NCI-H1436 (cell line): ENCODE data around the gene KISS1.
"Not testable (repeated sequence)": the region's sequence is repeated elsewhere in the genome, so short reads cannot be mapped to it uniquely, and the experiment has no call there.

Experiments
- DNase-seq: peaks from one replicate; lab custom pipeline; 2025; lab: John Stamatoyannopoulos, UW

The KISS1 gene, protein sequence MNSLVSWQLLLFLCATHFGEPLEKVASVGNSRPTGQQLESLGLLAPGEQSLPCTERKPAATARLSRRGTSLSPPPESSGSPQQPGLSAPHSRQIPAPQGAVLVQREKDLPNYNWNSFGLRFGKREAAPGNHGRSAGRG

DNA sequence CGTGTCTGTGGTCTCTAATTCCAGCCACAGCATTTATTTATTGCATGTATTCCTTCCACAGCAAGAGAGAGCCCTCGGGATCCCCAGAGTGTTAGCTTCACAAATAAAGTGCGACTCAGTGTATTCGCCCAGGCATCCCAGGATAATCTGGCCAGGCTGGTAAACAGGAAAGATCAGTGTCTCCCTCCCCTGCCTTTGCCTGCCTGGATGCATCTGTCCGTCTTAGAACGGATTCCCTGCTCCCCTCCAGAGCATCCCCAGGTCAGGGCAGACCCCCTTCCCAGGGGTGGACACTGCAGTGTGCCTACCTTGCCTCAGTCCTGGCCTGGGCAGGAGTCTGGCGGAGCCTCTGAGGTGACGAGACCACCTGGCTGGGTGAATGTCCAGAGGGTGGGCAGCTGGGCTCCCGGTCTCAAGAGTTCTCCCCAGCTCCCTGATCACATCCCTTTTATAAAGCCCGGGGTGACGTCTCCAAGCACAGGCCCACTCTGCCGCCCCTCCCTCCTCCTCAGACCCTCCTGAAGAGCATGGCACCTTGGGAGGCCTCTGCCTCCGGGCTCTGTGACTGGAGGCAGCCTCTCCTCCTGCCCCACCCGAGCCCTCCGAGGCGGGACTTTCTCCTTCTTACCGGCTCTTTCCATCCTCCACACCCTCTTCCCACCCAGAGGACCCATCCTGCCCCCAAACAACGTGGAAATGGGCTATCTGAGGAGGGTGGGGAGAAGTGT, at the start of gene KISS1:
TSS of gene KISS1 (minus strand) at position 424 of the 728 bp plus-strand sequence. CDS start 3,615 bp downstream, outside the sequence.
- no peak for DNase-seq

DNA sequence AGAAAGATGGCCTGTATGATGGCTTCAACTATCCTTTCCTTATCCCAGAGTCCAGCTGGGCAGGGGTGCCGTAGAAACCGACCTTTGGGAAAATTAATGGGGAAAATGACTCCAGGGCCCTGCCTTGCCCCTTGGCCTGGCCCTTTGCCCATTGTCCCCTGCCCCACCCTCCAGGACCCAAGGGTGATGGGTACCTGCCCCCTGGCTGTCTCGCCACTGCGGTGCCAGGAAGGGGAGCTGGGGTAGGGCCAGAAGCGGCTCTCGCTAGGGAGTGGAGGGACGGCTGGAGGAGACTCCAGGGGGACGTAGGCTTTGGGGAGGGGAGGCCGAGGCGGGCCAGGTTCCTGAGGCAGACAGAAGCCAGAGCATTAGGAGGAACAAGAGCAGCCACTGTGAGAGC, 46.6 kb upstream of the KISS1 start:
- DNase-seq = no peak

DNA sequence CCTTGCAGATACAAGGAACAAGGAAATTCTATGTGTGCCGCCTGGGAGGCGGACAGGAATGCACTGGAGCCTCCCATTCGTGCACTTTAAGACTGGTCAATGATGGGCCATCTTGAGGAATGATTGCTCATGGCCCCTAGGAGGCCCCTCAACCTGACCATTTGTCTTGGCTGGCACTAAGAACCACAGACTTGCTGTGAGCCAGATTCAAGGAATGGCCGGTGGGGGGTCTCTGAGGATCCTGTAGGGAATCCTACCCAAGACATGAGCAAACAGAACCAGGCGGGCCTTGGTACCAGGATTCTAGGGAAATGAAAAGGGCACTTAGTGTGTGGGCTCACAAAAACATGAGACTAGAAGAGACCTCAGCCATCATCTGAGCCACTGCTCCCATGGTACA, 45.6 kb upstream of the KISS1 start:
- no peak for DNase-seq

DNA sequence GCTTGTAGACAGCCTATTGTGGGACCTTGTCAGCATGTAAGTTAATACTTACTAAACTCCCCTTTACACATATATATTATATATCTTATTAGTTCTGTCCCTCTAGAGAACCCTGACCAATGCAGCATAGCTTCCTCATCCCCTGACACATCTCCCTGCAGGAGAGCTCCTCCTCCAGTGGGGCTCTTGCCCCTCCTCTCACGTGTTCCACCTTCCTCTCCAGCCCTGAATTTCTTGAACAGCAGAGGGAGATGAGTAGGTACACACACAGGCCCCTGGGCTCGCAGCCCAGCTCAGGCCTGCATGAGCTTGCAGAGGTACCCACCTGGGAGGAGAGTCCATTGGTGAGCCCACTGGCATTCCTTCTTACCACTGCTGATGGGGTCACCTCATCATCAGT, 44.8 kb upstream of the KISS1 start:
- no peak for DNase-seq

DNA sequence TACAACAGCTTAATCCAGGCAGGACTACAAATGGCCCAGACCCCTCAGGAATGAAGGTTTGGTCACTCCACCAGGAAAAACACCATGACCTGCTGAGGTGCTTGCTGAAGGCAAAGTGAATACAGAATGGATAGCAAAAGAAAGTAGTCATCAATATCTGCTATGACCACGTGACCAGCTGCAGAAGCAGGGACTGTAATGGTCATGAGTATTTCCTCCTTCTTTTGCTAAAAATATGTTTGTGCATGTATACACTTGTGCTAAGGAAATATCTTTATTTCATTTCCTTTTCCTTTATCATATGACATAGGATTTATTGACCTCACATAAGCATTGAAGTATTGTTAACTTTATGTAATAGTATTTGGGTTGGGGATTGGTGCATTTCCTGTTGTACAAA, 43.9 kb upstream of the KISS1 start:
- DNase-seq = no peak

DNA sequence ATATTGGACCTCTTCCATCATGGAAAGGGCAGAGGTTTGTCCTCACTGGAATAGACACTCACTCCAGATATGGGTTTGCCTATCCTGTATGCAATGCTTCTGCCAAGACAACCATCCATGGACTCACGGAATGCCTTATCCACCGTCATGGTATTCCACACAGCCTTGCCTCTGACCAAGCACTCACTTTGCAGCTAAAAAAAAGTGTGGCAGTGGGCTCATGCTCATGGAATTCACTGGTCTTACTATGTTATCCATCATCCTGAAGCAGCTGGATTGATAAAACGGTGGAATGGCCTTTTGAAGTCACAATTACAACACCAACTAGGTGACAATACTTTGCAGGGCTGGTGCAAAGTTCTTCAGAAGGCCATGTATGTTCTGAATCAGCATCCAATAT, 43.1 kb upstream of the KISS1 start:
- not testable (repeated sequence) for DNase-seq

DNA sequence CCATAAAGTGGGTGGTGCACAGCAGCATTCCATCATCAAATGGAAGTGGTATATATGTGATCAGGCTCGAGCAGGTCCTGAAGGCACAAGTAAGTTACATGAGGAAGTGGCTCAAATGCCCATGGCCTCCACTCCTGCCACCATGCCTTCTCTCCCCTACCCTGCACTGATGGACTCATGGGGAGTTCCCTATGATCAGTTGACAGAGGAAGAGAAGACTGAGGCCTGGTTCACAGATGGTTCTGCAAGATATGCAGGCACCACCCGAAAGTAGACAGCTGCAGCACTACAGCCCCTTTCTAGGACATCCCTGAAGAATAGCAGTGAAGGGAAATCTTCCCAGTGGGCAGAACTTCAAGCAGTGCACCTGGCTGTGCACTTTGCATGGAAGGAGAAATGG, 42.2 kb upstream of the KISS1 start:
- not testable (repeated sequence) for DNase-seq

DNA sequence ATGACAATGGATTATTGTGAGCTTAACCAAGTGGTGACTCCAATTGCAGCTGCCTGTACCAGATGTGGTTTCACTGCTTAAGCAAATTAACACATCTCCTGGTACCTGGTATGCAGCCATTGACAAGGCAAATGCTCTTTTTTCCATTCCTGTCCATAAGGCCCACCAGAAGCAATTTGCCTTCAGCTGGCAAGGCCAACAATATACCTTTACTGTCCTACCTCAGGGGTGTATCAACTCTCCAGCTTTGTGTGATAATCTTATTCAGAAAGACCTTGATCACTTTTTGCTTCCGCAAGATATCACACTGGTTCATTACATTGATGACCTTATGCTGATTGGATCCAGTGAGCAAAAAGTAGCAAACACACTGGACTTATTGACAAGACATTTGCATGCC, 41.2 kb upstream of the KISS1 start:
- not testable (repeated sequence) for DNase-seq

DNA sequence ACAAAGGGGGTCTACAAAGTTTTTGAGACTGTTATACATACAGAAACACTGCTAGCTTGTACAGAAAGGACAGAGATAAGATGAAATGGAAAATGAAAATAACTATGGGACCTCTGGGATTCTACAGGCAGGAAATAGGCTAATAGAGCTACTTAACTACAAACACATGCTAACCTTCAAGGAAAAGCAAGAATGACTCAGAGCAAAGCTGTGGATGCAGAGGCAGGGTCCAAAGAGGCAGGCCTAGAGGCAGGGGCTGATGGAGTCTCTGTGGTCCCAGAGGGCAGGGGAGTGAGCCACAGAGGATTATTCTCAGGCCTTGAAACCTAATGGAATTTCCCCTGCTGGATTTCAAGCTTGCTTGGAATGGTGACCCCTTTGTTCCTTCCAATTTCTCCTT, 36.2 kb upstream of the KISS1 start:
- DNase-seq = no peak

DNA sequence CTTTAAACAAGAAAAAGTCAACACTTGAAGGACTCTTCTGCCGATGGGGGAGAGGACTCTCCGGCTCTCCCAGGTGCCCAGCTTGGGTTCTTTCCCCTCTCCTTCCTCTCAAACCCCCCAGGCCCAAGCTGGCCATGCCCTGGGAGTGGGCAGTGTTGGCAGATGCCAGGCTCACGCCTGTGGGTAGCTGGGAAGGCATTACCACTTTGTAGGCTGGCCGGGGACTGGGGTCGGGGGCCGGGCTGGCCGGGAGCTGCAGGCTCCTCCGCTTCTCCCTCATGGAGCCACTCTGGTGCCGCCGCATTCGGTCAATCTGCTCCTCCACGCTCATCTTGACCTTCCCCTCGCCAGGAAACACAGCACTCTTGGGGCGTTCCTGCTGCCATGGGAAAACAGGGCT, 33.9 kb upstream of the KISS1 start:
- no peak for DNase-seq

DNA sequence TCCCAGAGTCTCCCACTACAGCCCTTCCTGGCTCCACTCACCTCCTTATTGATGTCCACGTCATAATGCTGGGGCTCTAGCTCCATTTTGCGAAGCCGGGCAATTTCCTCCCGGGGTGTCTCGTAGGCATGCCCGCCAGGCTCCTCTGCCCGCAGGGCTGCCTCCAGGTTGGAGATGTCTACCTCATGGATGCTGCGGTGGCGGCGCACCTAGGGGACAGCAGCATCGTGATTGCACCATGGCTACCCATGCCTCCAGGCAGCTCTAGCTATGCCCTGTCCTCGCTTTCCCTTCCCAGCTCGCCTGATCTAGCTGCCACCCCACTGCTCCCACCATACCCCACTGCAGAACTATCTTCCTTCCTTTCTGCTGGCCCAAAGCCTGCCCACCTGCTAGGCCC, 32.6 kb upstream of the KISS1 start:
- DNase-seq = no peak

DNA sequence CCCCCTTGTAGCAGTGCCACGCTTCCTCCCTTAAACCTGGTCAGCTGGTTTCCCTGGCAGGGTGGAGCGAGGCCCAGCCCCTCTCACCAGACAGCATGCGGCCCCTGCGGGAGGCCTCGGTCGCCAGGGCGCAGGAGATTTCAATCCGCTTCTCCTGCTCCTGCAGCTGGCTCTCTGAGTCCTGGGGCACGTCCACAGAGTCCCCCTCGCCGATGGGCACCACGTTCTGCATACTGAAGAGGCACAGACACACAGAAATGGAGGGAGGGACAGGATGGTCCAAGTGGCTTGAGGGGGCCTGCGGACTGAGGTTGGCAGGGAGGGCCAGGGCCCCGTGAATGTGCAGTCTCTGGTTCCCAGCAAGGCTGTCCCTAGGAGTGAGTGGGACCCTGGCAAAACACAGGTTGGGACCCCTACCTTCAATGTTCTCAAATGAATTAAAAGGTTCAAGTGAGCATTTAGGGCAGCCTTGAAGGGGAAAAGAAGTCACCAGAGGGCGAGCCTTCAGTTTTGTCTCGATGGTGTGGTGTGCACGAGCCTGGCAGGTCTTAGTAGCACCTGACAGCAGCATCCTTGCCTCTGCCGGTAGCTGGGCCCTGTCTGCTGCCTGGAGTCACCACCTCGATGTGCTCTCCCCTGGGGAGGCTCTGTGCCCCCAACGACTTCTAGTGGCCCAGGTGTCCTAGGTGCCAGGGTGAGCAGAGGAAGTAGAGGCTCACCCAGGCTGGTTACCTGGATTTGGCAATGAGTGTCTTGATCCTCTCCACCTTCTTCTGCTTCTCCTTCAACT, 31.9 kb upstream of the KISS1 start:
- DNase-seq = no peak

DNA sequence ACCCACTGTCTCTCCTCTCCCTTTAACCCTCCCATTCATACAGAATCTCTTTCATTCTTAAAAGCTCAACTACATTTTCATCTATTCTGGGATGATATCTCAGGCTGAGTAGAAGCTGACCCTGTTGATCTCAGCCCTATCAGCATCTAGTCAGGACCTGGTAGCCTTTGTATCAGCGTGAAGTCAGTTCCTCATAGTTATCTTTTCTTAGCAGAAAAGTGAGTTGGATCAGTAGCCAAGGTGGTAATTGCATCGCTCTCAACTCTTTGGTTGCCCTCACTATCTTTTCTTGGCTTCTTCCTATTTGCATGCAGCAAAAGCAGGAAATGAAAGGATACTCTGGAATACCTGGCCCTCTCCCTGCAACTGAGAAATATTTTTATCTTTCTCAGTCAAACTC, 31.1 kb upstream of the KISS1 start:
- DNase-seq = no peak

DNA sequence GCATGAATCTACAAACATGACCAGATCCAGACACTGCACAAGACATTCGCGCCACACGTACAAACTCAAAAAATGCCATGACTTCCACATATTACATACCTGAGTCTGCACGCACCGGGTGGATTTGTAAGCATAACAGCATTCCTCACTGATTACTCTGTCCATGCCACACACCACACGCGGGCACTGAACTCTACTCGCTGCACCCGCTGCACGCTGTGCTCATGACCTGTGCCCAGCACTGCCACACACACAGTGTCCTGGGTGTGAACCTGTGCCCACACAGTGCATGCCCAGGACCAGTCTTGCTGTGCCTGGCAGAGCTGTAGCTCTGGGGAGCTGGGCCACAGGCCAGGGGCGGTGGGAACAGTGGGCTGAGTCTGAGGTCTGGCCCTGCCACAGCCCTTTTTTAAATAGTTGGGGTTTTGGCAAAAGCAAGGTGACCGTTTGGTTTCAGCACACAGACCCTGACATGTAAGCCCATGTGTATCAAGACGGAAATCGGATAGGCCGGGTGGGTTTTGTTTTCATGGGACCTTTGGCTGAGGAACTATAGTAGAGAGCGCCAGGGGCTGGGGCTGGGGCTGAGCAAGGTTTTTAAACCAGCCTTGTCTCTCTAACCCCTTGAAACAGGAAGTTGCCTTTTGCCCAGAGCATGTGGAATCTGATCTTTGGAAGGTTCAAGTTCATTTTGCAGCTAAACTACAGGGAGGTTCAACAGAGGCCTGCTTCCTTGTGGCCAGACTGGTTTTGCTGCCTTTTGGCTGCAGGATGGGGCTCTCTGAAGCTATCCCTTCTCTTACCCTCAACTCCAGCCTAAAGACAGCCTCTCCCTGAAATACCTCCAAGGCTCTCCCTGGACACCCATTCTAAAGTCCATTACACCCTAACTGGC, 29.8 kb upstream of the KISS1 start:
- no peak for DNase-seq

DNA sequence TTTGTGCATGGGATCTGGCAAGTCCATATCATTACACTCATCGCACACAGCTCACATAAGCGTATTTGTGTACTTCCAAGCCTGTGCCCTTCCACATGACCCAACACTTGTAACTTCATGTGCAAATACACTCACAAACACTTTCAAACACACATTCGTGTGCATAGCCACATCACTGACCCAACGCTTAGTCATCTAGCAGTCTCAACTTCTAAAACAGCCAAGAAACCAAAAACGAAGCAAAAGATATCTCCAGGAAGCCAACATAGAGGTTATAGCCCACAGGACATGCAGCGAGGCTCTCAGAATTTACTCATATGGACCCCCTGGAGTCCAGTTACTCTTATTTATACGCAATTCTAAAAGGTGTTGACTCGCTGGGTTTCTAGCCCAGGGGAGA, 28.4 kb upstream of the KISS1 start:
- DNase-seq = no peak

DNA sequence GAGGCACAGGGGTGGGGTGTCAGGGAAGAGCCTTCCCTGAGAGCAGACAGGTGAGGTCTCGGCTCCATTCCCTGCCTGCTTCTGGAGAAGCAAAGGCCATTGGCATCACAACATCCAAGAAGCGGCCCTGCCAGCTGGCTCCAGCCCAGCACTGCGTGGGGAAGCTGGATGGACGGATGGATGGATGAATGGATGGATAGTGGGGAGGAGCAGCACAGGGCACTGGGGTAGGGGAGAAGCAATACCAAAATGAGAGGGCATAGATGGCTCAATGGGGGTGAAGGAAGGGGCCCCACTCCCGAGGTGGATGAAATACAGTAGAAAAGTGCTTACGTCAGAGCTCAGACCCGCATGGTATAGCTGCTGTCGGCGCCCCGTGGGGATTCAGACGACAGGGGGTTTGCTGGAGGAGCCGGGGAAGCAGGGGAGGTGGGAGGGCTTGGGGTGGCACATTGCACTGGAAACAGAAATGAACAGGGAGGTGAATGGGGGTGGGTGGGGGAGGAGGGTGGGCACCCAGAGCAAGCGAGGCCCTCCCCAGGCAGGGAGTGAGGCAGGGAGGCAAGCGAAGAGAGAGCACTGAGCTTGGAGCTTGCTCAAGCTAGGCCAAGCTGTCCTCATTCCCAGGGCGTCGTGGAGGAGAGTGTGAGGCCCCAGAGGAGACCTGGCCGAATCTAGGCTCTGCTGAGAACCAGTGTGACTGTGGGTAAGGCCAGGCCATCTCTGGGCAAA, 27.0 kb upstream of the KISS1 start:
- no peak for DNase-seq

DNA sequence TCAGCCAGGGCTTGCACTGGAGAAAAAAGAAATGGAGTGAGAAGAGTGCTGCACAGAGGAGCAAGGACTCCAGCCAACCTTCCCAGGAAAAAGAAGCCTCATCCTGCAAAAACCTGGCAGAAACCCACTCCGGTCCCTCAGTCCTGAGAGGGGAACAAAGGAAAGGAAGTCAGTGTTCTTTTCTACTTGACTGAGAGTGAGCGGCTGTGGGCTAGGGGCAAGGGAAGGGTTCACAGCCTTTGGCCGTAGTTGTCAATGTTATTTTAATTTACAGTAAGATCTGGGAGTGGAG, 26.4 kb upstream of the KISS1 start:
- no peak for DNase-seq

DNA sequence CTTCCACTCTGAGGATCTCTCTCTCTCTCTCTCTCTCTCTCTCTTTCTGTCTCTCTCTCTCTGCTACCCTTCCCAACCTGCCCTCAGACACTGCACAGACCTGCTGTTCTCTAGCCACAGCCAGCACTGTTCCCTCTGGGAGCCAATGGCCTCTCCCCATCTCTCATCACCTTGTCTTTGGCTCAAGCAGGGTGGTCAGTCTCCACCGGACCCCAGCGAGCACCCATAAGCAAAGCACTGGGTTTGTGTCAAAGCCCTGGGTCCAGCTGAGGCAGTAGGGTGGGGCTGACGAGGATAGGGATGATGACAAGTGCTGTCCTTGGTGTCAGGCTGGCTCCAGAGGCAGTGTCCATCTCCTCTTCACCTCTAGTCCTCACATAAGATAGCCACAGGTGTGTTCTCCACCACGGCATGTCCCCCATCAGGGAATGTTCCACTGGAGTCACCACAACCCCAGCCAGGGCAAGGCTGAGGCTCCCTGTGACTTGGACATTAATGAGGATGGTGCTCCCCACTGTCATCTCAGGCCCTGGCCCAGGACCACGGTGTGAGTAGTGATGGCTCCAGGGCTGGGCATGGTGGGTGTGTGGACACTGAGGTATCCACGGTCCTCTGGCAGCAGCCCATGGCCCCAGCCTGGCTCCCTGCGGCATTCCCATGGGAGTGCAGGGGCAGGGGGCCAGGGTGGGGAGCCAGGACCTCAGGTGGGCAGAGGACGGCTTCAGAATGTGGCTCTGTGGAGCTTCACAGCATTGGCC, 25.9 kb upstream of the KISS1 start:
- DNase-seq = no peak

DNA sequence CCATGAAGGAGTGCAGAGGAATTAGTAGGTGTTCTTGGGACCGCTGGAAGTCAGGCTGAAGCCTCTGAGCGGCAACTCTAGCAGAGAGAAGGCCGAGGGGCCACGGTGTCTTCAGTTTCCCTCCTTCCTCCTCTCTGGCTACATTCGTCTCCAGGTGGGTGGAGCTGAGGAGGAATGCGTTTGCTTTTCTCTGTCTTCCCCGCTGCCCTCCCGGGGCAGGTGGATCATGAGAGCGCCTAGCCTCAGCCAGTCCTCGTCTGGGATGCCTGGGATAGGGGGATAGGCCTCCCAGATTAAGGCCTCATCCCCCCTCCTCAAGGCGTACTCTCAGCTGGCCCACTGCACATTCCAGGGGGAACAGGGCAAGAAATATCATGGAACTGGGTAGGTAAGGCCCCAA, 25.0 kb upstream of the KISS1 start:
- no peak for DNase-seq

DNA sequence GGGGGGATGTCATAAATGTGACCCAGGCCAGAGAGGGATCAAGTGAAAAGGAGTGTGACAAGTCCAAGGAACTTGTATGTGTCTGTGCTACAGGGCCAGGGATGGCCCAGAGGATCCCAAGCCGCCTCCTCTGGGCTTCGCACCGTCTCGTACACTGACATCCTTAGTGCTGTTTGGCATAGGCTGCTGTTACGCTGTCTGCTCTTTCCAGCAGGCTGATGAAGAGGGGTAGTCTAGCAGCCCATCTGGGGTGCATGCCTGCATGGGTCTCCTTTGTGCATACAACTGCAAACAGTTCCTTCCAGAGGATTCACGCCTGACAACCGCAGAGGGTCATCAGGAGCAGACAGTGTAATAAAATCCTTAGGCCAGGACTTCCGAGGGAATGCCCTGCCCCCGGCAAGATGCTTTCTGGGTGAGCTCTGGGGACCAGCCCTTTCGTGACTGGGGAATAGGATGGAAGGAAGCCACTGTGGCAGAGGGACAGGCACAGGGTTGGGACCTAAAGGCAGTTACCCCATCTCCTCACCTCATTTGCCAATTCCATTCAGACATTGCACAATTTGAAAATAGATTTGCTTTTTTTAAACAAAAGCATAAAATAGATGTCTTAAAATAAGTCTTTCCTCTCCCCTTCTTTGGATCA, 23.8 kb upstream of the KISS1 start:
- no peak for DNase-seq

DNA sequence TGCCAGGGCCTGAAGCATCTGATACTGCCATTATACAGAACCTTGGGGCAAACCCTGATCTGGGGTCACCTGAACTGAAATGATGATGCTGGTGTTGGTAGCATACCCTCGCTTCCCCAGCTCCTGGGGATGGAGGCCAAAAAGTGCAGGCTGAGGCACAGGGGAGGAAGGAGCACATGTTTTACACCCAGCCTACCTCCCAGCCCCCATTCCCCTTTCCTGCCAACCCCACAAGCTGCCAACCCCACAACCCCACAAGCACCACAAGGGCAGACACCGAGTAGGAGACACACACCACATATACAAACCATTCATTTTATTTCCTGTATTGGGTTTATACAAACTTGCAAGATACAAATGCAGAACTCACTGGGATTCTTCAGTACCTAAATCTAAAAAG, 22.3 kb upstream of the KISS1 start:
- no peak for DNase-seq
